Measurements from ENCODE around the gene PLA2G4F.

The PLA2G4F gene

GRCh38 chr15:42191610-42192346, 35.3 kb upstream of the PLA2G4F start:
- Histone ChIP-seq H2BK15ac (ENCODE audit: low read length) (no peak overlapping the region), H3K4me3 (ENCODE audit: low read length in 2 of 2) (no peak overlapping the region), H4K91ac (ENCODE audit: low read depth, low read length, poor library complexity) (no peak overlapping the region), H2AFZ (ENCODE audit: low read length) (no peak overlapping the region), H3K79me1 (ENCODE audit: low read depth, low read length) (no peaks in the 10 kb centered on the region), H3K4me2 (ENCODE audit: insufficient read depth, low read length, poor library complexity, severe bottlenecking) (no peak overlapping the region), H3K36me3 (replicated peaks in 1 of 2; ENCODE audit: control insufficient read depth in 2 of 2, insufficient read depth in 2 of 2, low read length in 2 of 2) (peaks cover 3 to 56% of the 10 kb centered on the region in 2 donors), H3K18ac (ENCODE audit: low read length) (no peak overlapping the region), H3K27me3 (ENCODE audit: control insufficient read depth in 3 of 3, insufficient read depth in 3 of 3, low read depth in 1 of 3, low read length in 3 of 3) (no peaks in the 10 kb centered on the region), H3K9ac (ENCODE audit: low read depth, low read length, poor library complexity) (no peak overlapping the region), H2AK5ac (ENCODE audit: low read depth, low read length) (no peak overlapping the region), H3K9me3 (replicated peaks in 1 of 2; ENCODE audit: control insufficient read depth in 2 of 2, insufficient read depth in 1 of 2, low read depth in 1 of 2, low read length in 2 of 2) (no peaks in the 10 kb centered on the region), H3K4ac (ENCODE audit: low read length) (no peak overlapping the region), H2BK12ac (ENCODE audit: low read length) (no peak overlapping the region), H3K4me1 (ENCODE audit: control insufficient read depth in 2 of 2, insufficient read depth in 1 of 2, low read depth in 1 of 2, low read length in 2 of 2) (no peaks in the 10 kb centered on the region), H3K27ac (replicated peaks; ENCODE audit: low read length) (no peak overlapping the region), H4K8ac (ENCODE audit: low read depth, low read length) (no peak overlapping the region), H2BK5ac (ENCODE audit: low read length) (no peak overlapping the region), H2BK120ac (ENCODE audit: low read depth, low read length) (no peak overlapping the region), H3K23ac (ENCODE audit: low read depth, low read length, poor library complexity) (no peak overlapping the region), H3K14ac (ENCODE audit: low read length) (no peak overlapping the region)
- DNase-seq (ENCODE audit: low spot score): no peak
- no CpG with 5 or more reads among the region's 8 CpGs for WGBS, 2 donors (ENCODE audit: extremely low coverage in 2 of 2, insufficient read length in 2 of 2, insufficient replicate concordance in 1 of 2)

DNA sequence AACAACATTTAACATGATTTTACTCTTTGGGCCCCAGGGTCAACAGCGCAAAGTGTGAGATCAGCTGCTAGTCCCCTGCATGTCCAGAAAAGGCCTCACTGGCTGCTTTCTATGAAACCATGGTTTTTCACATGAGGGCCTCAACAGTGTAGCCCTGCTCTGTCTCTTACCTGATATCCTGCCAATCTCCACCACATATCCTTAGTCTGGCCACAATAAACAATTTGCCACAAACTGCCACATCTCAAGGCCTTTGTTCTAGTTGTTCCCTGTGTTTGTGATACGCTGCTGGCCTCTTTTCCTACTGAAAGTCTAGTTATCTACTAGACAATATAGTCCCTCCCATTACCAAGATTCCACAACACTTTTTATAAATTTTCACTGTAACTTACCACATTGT, 33.9 kb upstream of the PLA2G4F start:
- H2BK5ac ChIP-seq (ENCODE audit: low read length): no peak overlapping the region
- no peak overlapping the region for H3K4ac ChIP-seq (ENCODE audit: low read length)
- no CpG with 5 or more reads among the region's 2 CpGs for WGBS, 2 donors (ENCODE audit: extremely low coverage in 2 of 2, insufficient read length in 2 of 2, insufficient replicate concordance in 1 of 2)
- H3K36me3 ChIP-seq (replicated peaks in 1 of 2; ENCODE audit: control insufficient read depth in 2 of 2, insufficient read depth in 2 of 2, low read length in 2 of 2): peaks cover 6 to 70% of the 10 kb centered on the region in 2 donors
- no peak overlapping the region for H3K9ac ChIP-seq (ENCODE audit: low read depth, low read length, poor library complexity)
- no peak overlapping the region for H3K4me2 ChIP-seq (ENCODE audit: insufficient read depth, low read length, poor library complexity, severe bottlenecking)
- H3K9me3 ChIP-seq (replicated peaks in 1 of 2; ENCODE audit: control insufficient read depth in 2 of 2, insufficient read depth in 1 of 2, low read depth in 1 of 2, low read length in 2 of 2): no peaks in the 10 kb centered on the region
- H3K18ac ChIP-seq (ENCODE audit: low read length): no peak overlapping the region
- no peak overlapping the region for H2AK5ac ChIP-seq (ENCODE audit: low read depth, low read length)
- no peak overlapping the region for H2BK12ac ChIP-seq (ENCODE audit: low read length)
- no peak overlapping the region for H2BK15ac ChIP-seq (ENCODE audit: low read length)
- no peaks in the 10 kb centered on the region for H3K27me3 ChIP-seq (ENCODE audit: control insufficient read depth in 3 of 3, insufficient read depth in 3 of 3, low read depth in 1 of 3, low read length in 3 of 3)
- no peak overlapping the region for H4K8ac ChIP-seq (ENCODE audit: low read depth, low read length)
- no peak for DNase-seq (ENCODE audit: low spot score)
- no peaks in the 10 kb centered on the region for H3K4me1 ChIP-seq (ENCODE audit: control insufficient read depth in 2 of 2, insufficient read depth in 1 of 2, low read depth in 1 of 2, low read length in 2 of 2)
- no peak overlapping the region for H3K27ac ChIP-seq (replicated peaks; ENCODE audit: low read length)
- H3K14ac ChIP-seq (ENCODE audit: low read length): no peak overlapping the region
- H2BK120ac ChIP-seq (ENCODE audit: low read depth, low read length): no peak overlapping the region
- H2AFZ ChIP-seq (ENCODE audit: low read length): no peak overlapping the region
- no peak overlapping the region for H4K91ac ChIP-seq (ENCODE audit: low read depth, low read length, poor library complexity)
- no peak overlapping the region for H3K4me3 ChIP-seq (ENCODE audit: low read length in 2 of 2)
- no peaks in the 10 kb centered on the region for H3K79me1 ChIP-seq (ENCODE audit: low read depth, low read length)
- no peak overlapping the region for H3K23ac ChIP-seq (ENCODE audit: low read depth, low read length, poor library complexity)

DNA sequence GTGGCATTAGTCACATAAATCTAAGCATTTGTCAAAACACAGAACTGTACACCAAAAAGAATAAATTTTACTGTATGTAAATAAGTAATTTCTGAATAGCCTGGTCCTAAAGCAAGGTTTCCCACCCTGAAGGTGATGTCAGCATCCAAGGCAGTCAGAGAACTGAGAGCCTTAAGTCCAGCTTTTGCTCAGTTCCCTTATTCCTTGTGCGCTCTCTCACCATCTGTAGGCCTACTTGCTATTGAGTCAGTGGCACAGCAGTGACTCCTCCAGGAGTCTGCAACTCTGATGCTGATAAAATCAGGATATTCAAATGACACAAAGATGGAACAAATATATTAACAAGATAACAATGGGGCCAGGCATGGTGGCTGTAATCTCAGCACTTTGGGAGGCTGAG, 29.4 kb upstream of the PLA2G4F start:
- Histone ChIP-seq H2BK5ac (ENCODE audit: low read length) (no peak overlapping the region), H3K79me1 (ENCODE audit: low read depth, low read length) (no peaks in the 10 kb centered on the region), H4K91ac (ENCODE audit: low read depth, low read length, poor library complexity) (no peak overlapping the region), H3K36me3 (replicated peaks in 1 of 2; ENCODE audit: control insufficient read depth in 2 of 2, insufficient read depth in 2 of 2, low read length in 2 of 2) (peaks cover 12 to 98% of the 10 kb centered on the region in 2 donors), H3K27ac (replicated peaks; ENCODE audit: low read length) (no peak overlapping the region), H4K8ac (ENCODE audit: low read depth, low read length) (no peak overlapping the region), H3K4me1 (ENCODE audit: control insufficient read depth in 2 of 2, insufficient read depth in 1 of 2, low read depth in 1 of 2, low read length in 2 of 2) (no peaks in the 10 kb centered on the region), H3K9ac (ENCODE audit: low read depth, low read length, poor library complexity) (no peak overlapping the region), H2AFZ (ENCODE audit: low read length) (no peak overlapping the region), H2BK12ac (ENCODE audit: low read length) (no peak overlapping the region), H3K9me3 (replicated peaks in 1 of 2; ENCODE audit: control insufficient read depth in 2 of 2, insufficient read depth in 1 of 2, low read depth in 1 of 2, low read length in 2 of 2) (no peaks in the 10 kb centered on the region), H3K18ac (ENCODE audit: low read length) (no peak overlapping the region), H3K23ac (ENCODE audit: low read depth, low read length, poor library complexity) (no peak overlapping the region), H3K4me3 (ENCODE audit: low read length in 2 of 2) (no peak overlapping the region), H2BK120ac (ENCODE audit: low read depth, low read length) (no peak overlapping the region), H3K4ac (ENCODE audit: low read length) (no peak overlapping the region), H3K27me3 (ENCODE audit: control insufficient read depth in 3 of 3, insufficient read depth in 3 of 3, low read depth in 1 of 3, low read length in 3 of 3) (no peaks in the 10 kb centered on the region), H2BK15ac (ENCODE audit: low read length) (no peak overlapping the region), H3K4me2 (ENCODE audit: insufficient read depth, low read length, poor library complexity, severe bottlenecking) (no peak overlapping the region), H2AK5ac (ENCODE audit: low read depth, low read length) (no peak overlapping the region), H3K14ac (ENCODE audit: low read length) (no peak overlapping the region)
- no CpG with 5 or more reads among the region's 1 CpG for WGBS, 2 donors (ENCODE audit: extremely low coverage in 2 of 2, insufficient read length in 2 of 2, insufficient replicate concordance in 1 of 2)
- DNase-seq (ENCODE audit: low spot score): no peak

DNA sequence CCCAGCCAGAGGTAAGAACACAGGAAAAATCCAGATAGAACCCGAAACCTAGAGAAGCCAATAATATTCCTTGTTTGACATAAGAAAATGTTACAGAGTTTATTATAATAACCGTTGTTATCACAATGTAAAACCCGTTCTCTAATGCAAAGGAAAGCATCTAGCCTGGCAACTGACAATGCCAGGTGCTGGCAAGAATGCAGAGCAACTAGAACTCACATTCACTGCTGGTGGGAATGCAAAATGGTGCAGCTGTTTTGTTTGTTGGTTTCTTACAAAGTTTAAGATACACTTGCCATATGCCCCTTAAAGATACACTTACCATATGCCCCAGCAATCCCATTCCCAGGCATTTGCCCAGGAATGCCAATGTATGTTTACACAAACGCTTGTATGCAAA, 28.3 kb upstream of the PLA2G4F start:
- H3K27me3 ChIP-seq (ENCODE audit: control insufficient read depth in 3 of 3, insufficient read depth in 3 of 3, low read depth in 1 of 3, low read length in 3 of 3): no peaks in the 10 kb centered on the region
- no peak overlapping the region for H3K4me3 ChIP-seq (ENCODE audit: low read length in 2 of 2)
- no peak overlapping the region for H3K4me2 ChIP-seq (ENCODE audit: insufficient read depth, low read length, poor library complexity, severe bottlenecking)
- no peak overlapping the region for H3K14ac ChIP-seq (ENCODE audit: low read length)
- H2BK15ac ChIP-seq (ENCODE audit: low read length): no peak overlapping the region
- peaks cover 9 to 98% of the 10 kb centered on the region in 2 donors for H3K36me3 ChIP-seq (replicated peaks in 1 of 2; ENCODE audit: control insufficient read depth in 2 of 2, insufficient read depth in 2 of 2, low read length in 2 of 2)
- no peak overlapping the region for H3K18ac ChIP-seq (ENCODE audit: low read length)
- H3K23ac ChIP-seq (ENCODE audit: low read depth, low read length, poor library complexity): no peak overlapping the region
- H3K79me1 ChIP-seq (ENCODE audit: low read depth, low read length): no peaks in the 10 kb centered on the region
- no peaks in the 10 kb centered on the region for H3K9me3 ChIP-seq (replicated peaks in 1 of 2; ENCODE audit: control insufficient read depth in 2 of 2, insufficient read depth in 1 of 2, low read depth in 1 of 2, low read length in 2 of 2)
- no peak overlapping the region for H2AFZ ChIP-seq (ENCODE audit: low read length)
- no peak overlapping the region for H4K8ac ChIP-seq (ENCODE audit: low read depth, low read length)
- no peak overlapping the region for H3K27ac ChIP-seq (replicated peaks; ENCODE audit: low read length)
- no peak overlapping the region for H2AK5ac ChIP-seq (ENCODE audit: low read depth, low read length)
- DNase-seq (ENCODE audit: low spot score): no peak
- WGBS, 2 donors (ENCODE audit: extremely low coverage in 2 of 2, insufficient read length in 2 of 2, insufficient replicate concordance in 1 of 2): no CpG with 5 or more reads among the region's 4 CpGs
- H2BK12ac ChIP-seq (ENCODE audit: low read length): no peak overlapping the region
- H3K9ac ChIP-seq (ENCODE audit: low read depth, low read length, poor library complexity): no peak overlapping the region
- no peak overlapping the region for H4K91ac ChIP-seq (ENCODE audit: low read depth, low read length, poor library complexity)
- H2BK5ac ChIP-seq (ENCODE audit: low read length): no peak overlapping the region
- no peak overlapping the region for H2BK120ac ChIP-seq (ENCODE audit: low read depth, low read length)
- no peak overlapping the region for H3K4ac ChIP-seq (ENCODE audit: low read length)
- H3K4me1 ChIP-seq (ENCODE audit: control insufficient read depth in 2 of 2, insufficient read depth in 1 of 2, low read depth in 1 of 2, low read length in 2 of 2): no peaks in the 10 kb centered on the region

Data from neuronal stem cell (in vitro differentiated cells).